ENCODE measurements around the gene SDC3. TPM values are rescaled to one million over a fixed set of nuclear protein-coding genes. Genes with fewer than 3 reads are reported as not detected.

SDC3 gene
- polyA plus RNA-seq, 1 donor from 2014 or later, result not detected

- Mint-ChIP-seq H3K36me3 (peaks cover 4% of the 10 kb centered on the region), H3K4me3 (peak overlapping the region in 1 of 4 donors; percentile 37), H3K27ac (peak overlapping the region in 1 of 3 donors; percentile 67), H3K4me1 (no peaks in the 10 kb centered on the region), H3K9me3 (no peaks in the 10 kb centered on the region), H3K27me3 (peaks cover 24% of the 10 kb centered on the region)
These were observed 69.6 kb downstream of the SDC3 start for GRCh38 chr1:30838996-30839395.

GRCh38 chr1:30837653-30838052 lies 70.9 kb downstream of the SDC3 start:
- Mint-ChIP-seq H3K27me3 (peaks cover 14% of the 10 kb centered on the region), H3K4me1 (no peaks in the 10 kb centered on the region), H3K27ac (no peak overlapping the region), H3K36me3 (peaks cover 4% of the 10 kb centered on the region), H3K4me3 (no peak overlapping the region), H3K9me3 (no peaks in the 10 kb centered on the region)

- H3K4me3 Mint-ChIP-seq, result no peak overlapping the region
- no peak overlapping the region for H3K27ac Mint-ChIP-seq
- peaks cover 0 to 4% (median 0%) of the 10 kb centered on the region in 3 donors for H3K9me3 Mint-ChIP-seq
- H3K36me3 Mint-ChIP-seq, result peaks cover under 1% of the 10 kb centered on the region
- peaks cover 25% of the 10 kb centered on the region for H3K27me3 Mint-ChIP-seq
- H3K4me1 Mint-ChIP-seq, result no peaks in the 10 kb centered on the region
These were observed 74.3 kb downstream of the SDC3 start for GRCh38 chr1:30834253-30834652.

- H3K27ac Mint-ChIP-seq, result no peak overlapping the region
These were observed 78.0 kb downstream of the SDC3 start for GRCh38 chr1:30830537-30830936.

GRCh38 chr1:30829889-30830288 lies 78.7 kb downstream of the SDC3 start:
- Mint-ChIP-seq H3K27ac (no peak overlapping the region), H3K36me3 (no peaks in the 10 kb centered on the region), H3K27me3 (peaks cover 36% of the 10 kb centered on the region), H3K4me3 (no peak overlapping the region), H3K4me1 (peaks cover 0 to 3% (median 0%) of the 10 kb centered on the region in 3 donors), H3K9me3 (peaks cover 0 to 4% (median 2%) of the 10 kb centered on the region in 3 donors)

More at GRCh38 chr1:30830537-30830936, 78.0 kb downstream of the SDC3 start:
- Mint-ChIP-seq H3K27me3 (peaks cover 29% of the 10 kb centered on the region), H3K4me3 (peak overlapping the region in 2 of 4 donors; percentile 2 to 34), H3K4me1 (no peaks in the 10 kb centered on the region), H3K36me3 (no peaks in the 10 kb centered on the region), H3K9me3 (peaks cover 0 to 4% (median 2%) of the 10 kb centered on the region in 3 donors)

- H3K27me3 Mint-ChIP-seq, result peaks cover 54% of the 10 kb centered on the region
- peaks cover 5 to 11% (median 8%) of the 10 kb centered on the region in 3 donors for H3K4me1 Mint-ChIP-seq
- peak overlapping the region in 3 of 4 donors; percentile 37 to 85 (median 57) for H3K4me3 Mint-ChIP-seq
- H3K36me3 Mint-ChIP-seq, result no peaks in the 10 kb centered on the region
- peak overlapping the region in 2 of 3 donors; percentile 52 to 74 for H3K27ac Mint-ChIP-seq
- peaks cover 0 to 2% (median under 1%) of the 10 kb centered on the region in 3 donors for H3K9me3 Mint-ChIP-seq
These were observed 83.7 kb downstream of the SDC3 start for GRCh38 chr1:30824736-30825429.

GRCh38 chr1:30823969-30824735 lies 84.4 kb downstream of the SDC3 start:
- Mint-ChIP-seq H3K27me3 (peaks cover 51% of the 10 kb centered on the region), H3K4me1 (peaks cover 5 to 11% (median 8%) of the 10 kb centered on the region in 3 donors), H3K36me3 (no peaks in the 10 kb centered on the region), H3K9me3 (peaks cover 0 to 2% (median 0%) of the 10 kb centered on the region in 3 donors), H3K27ac (peak overlapping the region in 2 of 3 donors; percentile 52 to 81), H3K4me3 (peak overlapping the region; percentile 57 to 85 (median 78))

GRCh38 chr1:30823627-30823968 lies 85.0 kb downstream of the SDC3 start:
- peaks cover 54% of the 10 kb centered on the region for H3K27me3 Mint-ChIP-seq
- H3K4me3 Mint-ChIP-seq, result peak overlapping the region in 1 of 4 donors; percentile 85
- H3K4me1 Mint-ChIP-seq, result peaks cover 5 to 11% (median 8%) of the 10 kb centered on the region in 3 donors
- H3K27ac Mint-ChIP-seq, result no peak overlapping the region
- H3K9me3 Mint-ChIP-seq, result no peaks in the 10 kb centered on the region
- no peaks in the 10 kb centered on the region for H3K36me3 Mint-ChIP-seq

- Mint-ChIP-seq H3K27ac (no peak overlapping the region), H3K9me3 (no peaks in the 10 kb centered on the region), H3K4me1 (peaks cover 5 to 11% (median 8%) of the 10 kb centered on the region in 3 donors), H3K27me3 (peaks cover 56% of the 10 kb centered on the region), H3K36me3 (no peaks in the 10 kb centered on the region), H3K4me3 (no peak overlapping the region)
These were observed 85.5 kb downstream of the SDC3 start for GRCh38 chr1:30822966-30823581.

- Mint-ChIP-seq H3K27ac (no peak overlapping the region), H3K36me3 (no peaks in the 10 kb centered on the region), H3K27me3 (peaks cover 66% of the 10 kb centered on the region), H3K9me3 (no peaks in the 10 kb centered on the region), H3K4me3 (peak overlapping the region in 1 of 4 donors; percentile 39), H3K4me1 (peaks cover 5 to 11% (median 8%) of the 10 kb centered on the region in 3 donors)
These were observed 86.6 kb downstream of the SDC3 start for GRCh38 chr1:30822006-30822405.

- Mint-ChIP-seq H3K36me3 (no peaks in the 10 kb centered on the region), H3K4me1 (peaks cover 5 to 10% (median 8%) of the 10 kb centered on the region in 3 donors), H3K9me3 (no peaks in the 10 kb centered on the region), H3K4me3 (no peak overlapping the region), H3K27me3 (peaks cover 70% of the 10 kb centered on the region), H3K27ac (no peak overlapping the region)
These were observed 88.3 kb downstream of the SDC3 start for GRCh38 chr1:30820299-30820698.

Other genes with a start within 250 kb of the SDC3 start
- gene MATN1, start 185.2 kb downstream of the SDC3 start, polyA plus RNA-seq, result not detected
- 1,002 TPM for gene LAPTM5, start 151.0 kb downstream of the SDC3 start, polyA plus RNA-seq
- gene PUM1, start 157.0 kb upstream of the SDC3 start, polyA plus RNA-seq, result 88.0 TPM

All from IgD-negative memory B cell (primary cell).